NCI-H82 (cell line): ENCODE data around the gene PCSK1.
"Not testable (repeated sequence)": the region's sequence is repeated elsewhere in the genome, so short reads cannot be mapped to it uniquely, and the experiment has no call there.

Experiments
- DNase-seq: peaks from one replicate; lab custom pipeline; 2025; lab: John Stamatoyannopoulos, UW

The PCSK1 gene

DNA sequence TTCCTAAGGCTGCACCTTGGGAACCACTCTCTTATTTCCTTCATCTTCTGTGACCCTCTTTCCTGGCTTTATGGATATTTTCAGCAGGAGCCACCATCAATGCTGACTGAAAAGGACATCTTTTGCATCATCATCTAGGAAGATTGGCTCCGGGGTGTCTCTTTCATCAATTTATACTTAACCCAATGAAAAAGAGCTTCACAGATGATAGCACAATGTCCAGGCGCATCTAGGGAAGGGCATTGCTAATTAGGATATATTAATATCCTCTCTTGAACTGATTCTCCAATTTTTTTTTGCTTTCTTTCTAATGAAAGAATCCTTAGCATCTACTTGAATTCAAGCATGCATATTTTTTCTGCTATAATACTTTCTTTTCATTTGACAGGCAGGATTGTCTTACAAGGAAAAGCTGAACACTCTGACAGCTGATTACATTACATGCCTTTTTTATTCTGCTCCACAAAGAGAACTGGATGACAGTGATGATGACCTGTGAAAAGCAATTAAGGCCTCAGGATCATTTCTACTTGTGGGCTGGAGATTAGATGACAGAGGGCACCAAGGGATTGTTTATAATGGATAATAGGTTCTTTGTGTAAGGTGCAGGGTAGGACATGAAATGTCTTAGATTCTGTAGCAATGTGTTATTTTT, 60.2 kb downstream of the PCSK1 start:
- no peak for DNase-seq

DNA sequence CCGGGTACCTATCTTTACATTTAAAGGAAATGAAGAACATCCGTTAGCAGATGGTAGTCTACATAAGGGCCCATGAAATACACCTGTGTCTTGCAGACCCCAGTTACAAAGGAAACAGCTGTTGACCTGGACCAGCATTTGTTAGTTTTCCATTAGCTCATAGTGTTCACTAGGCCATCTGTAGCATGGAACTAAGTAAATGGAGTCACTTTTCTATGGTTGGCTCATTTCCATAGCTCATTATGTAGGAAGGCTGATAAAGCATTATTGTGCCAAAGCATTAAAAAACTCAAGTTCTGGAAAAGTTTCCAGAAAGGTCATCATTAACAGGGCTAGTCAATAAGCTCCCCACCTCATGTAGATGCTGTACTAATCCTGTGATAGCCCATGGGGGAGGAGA, 62.1 kb downstream of the PCSK1 start:
- no peak for DNase-seq

GRCh38 chr5:96367337-96367736, 65.7 kb downstream of the PCSK1 start:
- DNase-seq, result not testable (repeated sequence)

DNA sequence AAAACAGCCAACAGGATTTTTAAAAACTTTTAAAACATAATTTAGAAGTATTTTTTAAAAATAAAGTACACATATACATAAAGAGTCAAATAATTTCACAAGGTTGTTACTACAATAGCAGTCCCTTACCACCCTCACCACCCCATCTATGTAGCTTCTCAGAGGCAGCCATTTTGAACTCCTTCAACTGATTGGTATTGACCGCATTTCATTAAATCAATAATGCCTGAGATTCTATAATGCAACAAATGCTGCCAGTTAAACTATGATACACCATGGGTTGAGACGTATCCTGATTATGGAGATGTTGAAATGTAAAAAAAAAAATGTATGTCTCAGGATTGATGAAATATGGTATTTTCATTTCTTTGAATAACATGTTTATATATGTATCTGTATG, 78.8 kb downstream of the PCSK1 start:
- DNase-seq, result no peak

DNA sequence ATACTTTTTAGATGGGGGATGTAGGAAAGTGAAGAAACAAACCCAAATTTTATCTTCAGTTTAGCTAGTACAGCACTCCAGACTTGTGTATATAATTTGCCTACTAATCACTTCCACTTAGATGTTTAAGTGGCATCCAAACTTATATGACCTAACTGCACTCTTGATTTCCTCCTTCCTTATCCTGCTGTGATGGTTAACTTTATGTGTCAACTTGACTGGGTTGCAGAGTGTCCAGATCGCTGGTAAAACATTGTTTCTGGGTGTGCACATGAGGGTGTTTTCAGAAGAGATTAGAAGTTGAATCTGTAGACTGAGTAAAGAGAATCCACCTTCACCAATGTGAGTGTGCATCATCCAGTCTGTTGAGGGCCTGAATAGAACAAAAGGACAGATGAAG, 79.8 kb downstream of the PCSK1 start:
- no peak for DNase-seq

DNA sequence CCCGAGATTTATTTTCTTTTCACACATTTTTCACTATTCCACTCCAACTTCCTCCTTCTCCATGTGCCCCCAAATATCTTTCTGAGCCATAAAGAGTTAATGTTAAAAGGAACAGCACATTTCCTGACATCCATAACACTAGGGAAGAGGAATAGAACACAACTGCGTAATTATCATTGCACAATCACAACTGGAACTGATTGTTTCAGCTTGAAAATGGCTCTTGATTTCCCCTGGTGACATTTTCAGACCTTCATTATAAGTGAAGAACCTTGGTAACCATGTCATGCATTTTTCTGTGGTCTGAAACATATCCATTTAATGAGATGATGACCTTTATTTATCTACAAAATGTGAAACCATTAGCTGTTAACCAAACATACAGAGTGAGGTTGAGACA, 82.4 kb downstream of the PCSK1 start:
- DNase-seq, result no peak

DNA sequence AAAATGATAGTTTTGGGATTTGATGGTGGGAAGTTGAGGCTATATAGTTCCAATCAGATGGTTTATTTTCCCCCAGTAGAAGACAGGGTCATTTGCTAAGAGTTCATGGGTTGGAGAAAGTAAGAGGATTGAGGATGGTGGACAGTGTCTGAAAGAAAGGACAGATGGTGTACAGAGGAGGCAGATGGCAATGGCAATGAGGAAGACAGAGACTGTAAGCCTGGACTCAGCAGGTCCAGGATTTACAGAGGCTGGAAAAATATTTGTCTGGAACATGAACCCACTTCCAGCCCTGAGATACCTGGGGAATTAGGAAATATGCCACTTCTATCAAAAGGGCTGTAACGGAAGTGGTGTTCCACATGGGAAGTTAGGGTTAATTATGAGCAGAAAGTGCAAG, 84.5 kb downstream of the PCSK1 start:
- DNase-seq, result peak; percentile 74

DNA sequence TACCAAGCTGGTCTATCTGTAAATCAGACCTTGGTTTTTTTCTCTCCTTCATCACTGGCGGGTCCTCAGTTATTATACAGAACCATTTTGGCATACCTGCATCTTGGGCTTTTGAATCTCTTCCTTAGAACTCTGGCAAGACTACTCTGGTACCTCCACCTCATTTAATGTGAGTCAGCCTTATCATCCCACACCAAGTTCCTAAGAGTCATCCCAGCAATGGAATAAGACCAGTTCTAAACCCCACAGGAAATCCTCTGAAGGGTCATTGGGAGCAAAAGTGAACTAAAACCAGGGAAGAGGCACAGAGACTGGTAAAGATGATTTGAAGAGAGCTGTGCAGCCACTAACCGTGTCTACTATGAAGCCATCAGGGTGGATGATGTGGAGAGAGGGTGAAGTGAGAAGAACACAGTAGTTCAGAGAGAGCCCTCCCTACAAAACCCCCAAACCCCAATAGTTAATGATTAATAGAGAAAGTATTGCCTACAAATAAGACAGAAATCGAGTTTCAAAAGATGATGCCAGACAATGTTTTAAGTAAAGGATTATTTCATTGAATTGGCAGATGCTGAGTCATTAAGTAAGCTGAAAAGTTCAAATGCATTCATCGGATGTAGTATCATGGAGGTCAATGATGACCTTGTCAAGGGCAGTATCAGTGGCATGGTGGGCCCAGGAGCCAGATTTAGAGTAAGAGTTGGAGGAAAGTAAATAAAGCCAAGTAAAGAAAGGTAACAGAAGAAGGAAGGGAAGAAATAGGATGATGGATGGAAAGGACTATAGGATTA, 85.4 kb downstream of the PCSK1 start:
- no peak for DNase-seq

GRCh38 chr5:96344678-96345577, 88.1 kb downstream of the PCSK1 start:
- DNase-seq, result peak; percentile 69

- no peak for DNase-seq
Measured at GRCh38 chr5:96343094-96343493, 90.0 kb downstream of the PCSK1 start.

GRCh38 chr5:96342581-96342980, 90.5 kb downstream of the PCSK1 start:
- DNase-seq, result no peak
